Measurements from ENCODE around the gene MBNL1.

Gene MBNL1

GRCh38 chr3:152245498-152246170 is 23.1 kb upstream of the MBNL1 start:
- ChIA-PET CTCF (interaction anchor here (0.8 to 6.2 kb wide), 3 partner anchors 11 to 33 kb away, joined by 4 to 50 read pairs (median 4); no protein-coding TSS in a partner anchor), POLR2A (no interaction called here)
- TF ChIP-seq CTCF (IDR thresholded peaks at IDR 0.05; ENCODE audit: control extremely low read depth, extremely low read depth, low read depth, missing control alignments) = no peak
- DNase-seq (ENCODE audit: extremely low spot score) = no peak

GRCh38 chr3:152251916-152252315 is 16.8 kb upstream of the MBNL1 start:
- no peak for DNase-seq (ENCODE audit: extremely low spot score)
- CTCF ChIA-PET = interaction anchor here (1.1 to 1.5 kb wide), 2 partner anchors 11 to 48 kb away, joined by 3 to 4 read pairs; no protein-coding TSS in a partner anchor
- TF ChIP-seq CTCF (IDR thresholded peaks at IDR 0.05; ENCODE audit: control extremely low read depth, extremely low read depth, low read depth, missing control alignments) = no peak
- POLR2A ChIA-PET = no interaction called here

- POLR2A ChIA-PET = no interaction called here
- CTCF ChIA-PET = interaction anchor here (0.8 to 1.6 kb wide), 4 partner anchors 11 to 121 kb away, joined by 3 to 4 read pairs (median 4); partner anchors contain the start of gene MBNL1
- DNase-seq (ENCODE audit: extremely low spot score) = no peak
- TF ChIP-seq CTCF (IDR thresholded peaks at IDR 0.05; ENCODE audit: control extremely low read depth, extremely low read depth, low read depth, missing control alignments) = no peak
Measured at GRCh38 chr3:152252755-152253154, 16.0 kb upstream of the MBNL1 start.

GRCh38 chr3:152253514-152253913 is 15.2 kb upstream of the MBNL1 start:
- ChIA-PET CTCF (interaction anchor here (0.9 to 1.6 kb wide), 4 partner anchors 9 to 49 kb away, joined by 3 to 4 read pairs (median 3); partner anchors contain the start of gene MBNL1), POLR2A (no interaction called here)
- TF ChIP-seq CTCF (IDR thresholded peaks at IDR 0.05; ENCODE audit: control extremely low read depth, extremely low read depth, low read depth, missing control alignments) = no peak
- no peak for DNase-seq (ENCODE audit: extremely low spot score)

GRCh38 chr3:152254041-152254440 is 14.7 kb upstream of the MBNL1 start:
- CTCF ChIA-PET = interaction anchor here (0.9 to 8.8 kb wide), 5 partner anchors 8 to 27 kb away, joined by 3 to 50 read pairs (median 4); partner anchors contain the start of gene MBNL1
- no peak for TF ChIP-seq CTCF (IDR thresholded peaks at IDR 0.05; ENCODE audit: control extremely low read depth, extremely low read depth, low read depth, missing control alignments)
- DNase-seq (ENCODE audit: extremely low spot score) = no peak
- POLR2A ChIA-PET = no interaction called here

GRCh38 chr3:152255290-152255689 is 13.4 kb upstream of the MBNL1 start:
- DNase-seq (ENCODE audit: extremely low spot score) = no peak
- no peak for TF ChIP-seq CTCF (IDR thresholded peaks at IDR 0.05; ENCODE audit: control extremely low read depth, extremely low read depth, low read depth, missing control alignments)
- ChIA-PET POLR2A (no interaction called here), CTCF (interaction anchor here (0.8 to 8.8 kb wide), 5 partner anchors 9 to 38 kb away, joined by 3 to 50 read pairs (median 6); partner anchors contain the start of gene MBNL1)
